H9 (cell line): Measurements from ENCODE around the gene FZD10. TPM values are rescaled to one million over a fixed set of nuclear protein-coding genes. Genes with fewer than 3 reads are reported as not detected.
A peak's percentile ranks its signal among the peaks of the same experiment; 100 is the strongest.

Experiments used
- DNase-seq: peaks from one replicate; pipeline ENCODE4 v3.0.0-alpha.2; 2017
- H2AFZ ChIP-seq: one replicate; pipeline ENCODE4 v1.6.1; 2013; ENCODE audit warnings: mild to moderate bottlenecking, low read length, control low read depth, moderate library complexity
- H2AK5ac ChIP-seq: 2 replicates; pipeline ENCODE4 v1.6.1; 2013; ENCODE audit warnings: low read length, control low read depth, mixed read lengths; ENCODE audit not compliant: insufficient read length
- H2BK120ac ChIP-seq: one replicate; pipeline ENCODE4 v1.6.1; 2013; ENCODE audit warnings: low read depth, mild to moderate bottlenecking, low read length, control low read depth, inconsistent platforms; ENCODE audit not compliant: poor library complexity, severe bottlenecking
- H2BK12ac ChIP-seq: 2 replicates; pipeline ENCODE4 v1.6.1; 2013; ENCODE audit warnings: low read length, control low read depth, mixed read lengths, low read depth; ENCODE audit not compliant: insufficient read length
- H2BK15ac ChIP-seq: 2 replicates; pipeline ENCODE4 v1.6.1; 2013; ENCODE audit warnings: low read depth, low read length, control low read depth
- H2BK20ac ChIP-seq: one replicate; pipeline ENCODE4 v1.6.1; 2013; ENCODE audit warnings: low read depth, mild to moderate bottlenecking, low read length, control low read depth, inconsistent platforms; ENCODE audit not compliant: poor library complexity, severe bottlenecking
- H2BK5ac ChIP-seq: 2 replicates; pipeline ENCODE4 v1.6.1; 2013; ENCODE audit warnings: low read length, control low read depth, mixed read lengths; ENCODE audit not compliant: insufficient read length
- H3K14ac ChIP-seq: 2 replicates; pipeline ENCODE4 v1.6.1; 2013; ENCODE audit warnings: low read length, control low read depth; ENCODE audit not compliant: insufficient read depth
- H3K18ac ChIP-seq: 2 replicates; pipeline ENCODE4 v1.6.1; 2013; ENCODE audit warnings: low read depth, mild to moderate bottlenecking, mixed read lengths, low read length, control low read depth; ENCODE audit not compliant: insufficient read length
- H3K23ac ChIP-seq: 2 replicates; pipeline ENCODE4 v1.6.1; 2013; ENCODE audit warnings: low read length, control low read depth, mixed read lengths, low read depth; ENCODE audit not compliant: insufficient read length
- H3K23me2 ChIP-seq: 2 replicates; pipeline ENCODE4 v1.6.1; 2013; ENCODE audit warnings: low read depth, mild to moderate bottlenecking, mixed read lengths, low read length, control low read depth; ENCODE audit not compliant: insufficient read length, poor library complexity, severe bottlenecking
- H3K27ac ChIP-seq: 2 replicates; pipeline ENCODE4 v1.5.1; 2013; ENCODE audit warnings: low read length, control low read depth, mixed read lengths, low read depth; ENCODE audit not compliant: insufficient read length
- H3K27me3 ChIP-seq: 2 replicates; pipeline ENCODE4 v1.6.1; 2013; ENCODE audit warnings: low read length, control low read depth, inconsistent platforms; ENCODE audit not compliant: insufficient read depth
- H3K4ac ChIP-seq: 2 replicates; pipeline ENCODE4 v1.6.1; 2013; ENCODE audit warnings: low read depth, mild to moderate bottlenecking, control low read depth, inconsistent platforms, low read length, moderate library complexity
- H3K4me1 ChIP-seq: 2 replicates; pipeline ENCODE4 v1.6.1; 2013; ENCODE audit warnings: low read length, control low read depth, inconsistent platforms; ENCODE audit not compliant: insufficient read depth
- H3K4me2 ChIP-seq: 2 replicates; pipeline ENCODE4 v1.6.1; 2013; ENCODE audit warnings: low read length, control low read depth, mixed read lengths; ENCODE audit not compliant: insufficient read length, insufficient read depth
- H3K56ac ChIP-seq: 2 replicates; pipeline ENCODE4 v1.6.1; 2013; ENCODE audit warnings: low read depth, mild to moderate bottlenecking, mixed read lengths, low read length, control low read depth; ENCODE audit not compliant: insufficient read length
- H3K79me1 ChIP-seq: 2 replicates; pipeline ENCODE4 v1.6.1; 2013; ENCODE audit warnings: low read depth, mild to moderate bottlenecking, moderate library complexity, low read length, control low read depth, inconsistent platforms; ENCODE audit not compliant: insufficient read depth, poor library complexity, severe bottlenecking
- H3K79me2 ChIP-seq: 2 replicates; pipeline ENCODE4 v1.6.1; 2013; ENCODE audit warnings: low read length, control low read depth, inconsistent platforms; ENCODE audit not compliant: insufficient read depth
- H3K9ac ChIP-seq: 2 replicates; pipeline ENCODE4 v1.6.1; 2013; ENCODE audit warnings: low read length, control low read depth, mixed read lengths; ENCODE audit not compliant: insufficient read length; ENCODE audit errors: extremely low read depth
- H3K9me3 ChIP-seq: one replicate; pipeline ENCODE4 v1.6.1; 2013; ENCODE audit warnings: low read depth, low read length, inconsistent platforms; ENCODE audit not compliant: control insufficient read depth
- H3T11ph ChIP-seq: one replicate; pipeline ENCODE4 v1.6.1; 2013; ENCODE audit warnings: mild to moderate bottlenecking, low read length, control low read depth, inconsistent platforms
- H4K20me1 ChIP-seq: one replicate; pipeline ENCODE4 v1.6.1; 2013; ENCODE audit not compliant: control insufficient read depth, insufficient read length, insufficient read depth
- H4K5ac ChIP-seq: 2 replicates; pipeline ENCODE4 v1.6.1; 2013; ENCODE audit warnings: low read depth, mild to moderate bottlenecking, mixed read lengths, low read length, control low read depth; ENCODE audit not compliant: insufficient read length
- H4K8ac ChIP-seq: replicated peaks from 2 replicates; pipeline ENCODE4 v1.6.1; 2013; ENCODE audit warnings: low read length, control low read depth, mixed read lengths, low read depth; ENCODE audit not compliant: insufficient read length
- H4K91ac ChIP-seq: 2 replicates; pipeline ENCODE4 v1.6.1; 2013; ENCODE audit warnings: low read depth, mild to moderate bottlenecking, moderate library complexity, mixed read lengths, low read length, control low read depth; ENCODE audit not compliant: insufficient read length
- H3K27ac Mint-ChIP-seq, 3 experiments: 2 replicates in 2 of 3; 3 replicates in 1 of 3; pipeline ENCODE4 v1.8.0; 2020 to 2021; ENCODE audit warnings: mixed read lengths in 3 of 3, mild to moderate bottlenecking in 1 of 3, moderate library complexity in 1 of 3
- H3K27me3 Mint-ChIP-seq: 2 replicates; pipeline ENCODE4 v1.8.0; 2021; ENCODE audit warnings: low read depth, mild to moderate bottlenecking, moderate library complexity, mixed read lengths
- H3K36me3 Mint-ChIP-seq, 3 experiments: 2 replicates in 2 of 3; 3 replicates in 1 of 3; pipeline ENCODE4 v1.8.0; 2020 to 2021; ENCODE audit warnings: low read depth in 3 of 3, mixed read lengths in 3 of 3; ENCODE audit not compliant: insufficient read depth in 1 of 3
- H3K4me1 Mint-ChIP-seq, 2 experiments: 2 replicates each; pipeline ENCODE4 v1.8.0; 2020; ENCODE audit warnings: mixed read lengths in 2 of 2
- H3K4me3 Mint-ChIP-seq, 2 experiments: 2 replicates in 1 of 2; 3 replicates in 1 of 2; pipeline ENCODE4 v1.8.0; 2020 to 2021; ENCODE audit warnings: mild to moderate bottlenecking in 2 of 2, mixed read lengths in 2 of 2, moderate library complexity in 1 of 2
- H3K9me3 Mint-ChIP-seq, 2 experiments: 2 replicates in 1 of 2; 3 replicates in 1 of 2; pipeline ENCODE4 v1.8.0; 2020; ENCODE audit warnings: mild to moderate bottlenecking in 2 of 2, mixed read lengths in 2 of 2, moderate library complexity in 1 of 2
- WGBS: extraction: QIAGEN DNeasy Blood & Tissue Kit; methylation state at CpG from one replicate; pipeline ENCODE4 v1.1.7; 2013; ENCODE audit warnings: missing lambda C conversion rate, low lambda C conversion rate, mixed read lengths; ENCODE audit not compliant: insufficient read length; ENCODE audit errors: extremely low coverage; 5-methylcytosine and 5-hydroxymethylcytosine counted together
- total RNA-seq: library from RNA; stranded (reverse); gene quantifications from 2 replicates; pipeline ENCODE4 v1.2.1, GENCODE V29; 2021
- TF ChIP-seq, protein P1 (sequence below): fragments of 200-600 bp; sonication (generic); conservative IDR thresholded peaks from 3 replicates; pipeline ENCODE4 v1.8.0; 2021; ENCODE audit warnings: antibody characterized with exemption, mild to moderate bottlenecking

FZD10 gene
- total RNA-seq, 1 experiment from 2014 or later, result 1.0 TPM

DNA sequence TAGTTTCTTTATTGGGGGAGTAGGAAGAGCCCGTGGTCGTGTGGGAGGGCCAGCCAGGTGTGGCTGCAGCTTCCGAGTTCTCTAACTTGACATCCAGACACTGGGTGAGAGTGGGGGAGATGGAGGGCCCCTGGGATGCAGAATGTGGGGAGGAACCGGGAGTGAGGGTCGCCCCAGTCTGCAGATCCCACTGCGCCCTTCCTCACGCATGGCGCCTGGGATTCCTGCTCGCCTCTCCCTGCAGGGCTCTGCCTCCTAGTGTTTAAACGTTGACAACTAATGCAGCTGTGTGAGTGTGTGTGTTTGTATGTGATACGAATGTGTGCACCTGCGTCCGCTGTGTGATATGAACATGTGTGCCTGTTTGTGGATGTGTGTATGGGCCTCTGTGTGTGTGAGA is 34.6 kb downstream of the FZD10 start:
- Histone ChIP-seq H3K9ac (no peak overlapping the region), H3K4me1 (no peaks in the 10 kb centered on the region; the same call in 1 of the 2 replicates), H3K79me2 (no peaks in the 10 kb centered on the region), H3K9me3 (no peaks in the 10 kb centered on the region), H2BK120ac (no peak overlapping the region), H3K56ac (peak overlapping the region; percentile 47), H3K14ac (no peak overlapping the region), H2BK12ac (no peak overlapping the region), H3K23ac (no peak overlapping the region), H3K4ac (no peak overlapping the region), H3K27me3 (no peaks in the 10 kb centered on the region), H2BK5ac (no peak overlapping the region), H4K20me1 (no peaks in the 10 kb centered on the region), H3K18ac (no peak overlapping the region), H2AFZ (no peak overlapping the region), H3K23me2 (peaks cover 3% of the 10 kb centered on the region), H4K5ac (no peak overlapping the region), H4K8ac (no peak overlapping the region), H3T11ph (no peak overlapping the region), H3K27ac (no peak overlapping the region), H2AK5ac (no peak overlapping the region), H2BK15ac (no peak overlapping the region), H3K79me1 (no peaks in the 10 kb centered on the region), H3K4me2 (no peak overlapping the region), H2BK20ac (no peak overlapping the region), H4K91ac (no peak overlapping the region)
- no peak for DNase-seq
- peaks cover 86% of the 10 kb centered on the region for H3K27me3 Mint-ChIP-seq
- no peak overlapping the region for H3K4me3 Mint-ChIP-seq
- no peaks in the 10 kb centered on the region for H3K36me3 Mint-ChIP-seq
- TF ChIP-seq, protein P1, sequence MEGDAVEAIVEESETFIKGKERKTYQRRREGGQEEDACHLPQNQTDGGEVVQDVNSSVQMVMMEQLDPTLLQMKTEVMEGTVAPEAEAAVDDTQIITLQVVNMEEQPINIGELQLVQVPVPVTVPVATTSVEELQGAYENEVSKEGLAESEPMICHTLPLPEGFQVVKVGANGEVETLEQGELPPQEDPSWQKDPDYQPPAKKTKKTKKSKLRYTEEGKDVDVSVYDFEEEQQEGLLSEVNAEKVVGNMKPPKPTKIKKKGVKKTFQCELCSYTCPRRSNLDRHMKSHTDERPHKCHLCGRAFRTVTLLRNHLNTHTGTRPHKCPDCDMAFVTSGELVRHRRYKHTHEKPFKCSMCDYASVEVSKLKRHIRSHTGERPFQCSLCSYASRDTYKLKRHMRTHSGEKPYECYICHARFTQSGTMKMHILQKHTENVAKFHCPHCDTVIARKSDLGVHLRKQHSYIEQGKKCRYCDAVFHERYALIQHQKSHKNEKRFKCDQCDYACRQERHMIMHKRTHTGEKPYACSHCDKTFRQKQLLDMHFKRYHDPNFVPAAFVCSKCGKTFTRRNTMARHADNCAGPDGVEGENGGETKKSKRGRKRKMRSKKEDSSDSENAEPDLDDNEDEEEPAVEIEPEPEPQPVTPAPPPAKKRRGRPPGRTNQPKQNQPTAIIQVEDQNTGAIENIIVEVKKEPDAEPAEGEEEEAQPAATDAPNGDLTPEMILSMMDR, result no peak; the same call in 2 of the 3 replicates
- H3K9me3 Mint-ChIP-seq, result peaks cover 0 to 8% of the 10 kb centered on the region in 2 experiments; a peak in 3 of 5 replicates
- peaks cover 7% of the 10 kb centered on the region in 2 experiments for H3K4me1 Mint-ChIP-seq
- WGBS, result no CpG with 5 or more reads among the region's 13 CpGs
- no peak overlapping the region for H3K27ac Mint-ChIP-seq
